A673 (cell line): ENCODE measurements around the gene IGSF11. TPM values are rescaled to one million over a fixed set of nuclear protein-coding genes. Genes with fewer than 3 reads are reported as not detected.

ENCODE experiments used
- BruUV-seq: library from RNA; stranded (reverse); fragments of 400-500 nt; replicated peaks from 2 replicates; lab custom pipeline; 2021; lab: Mats Ljungman, UMichigan
- CTCF ChIA-PET: fragments of 300-600 bp; sonication (Branson Sonifier 250); formaldehyde crosslinking; loops from one replicate; lab custom pipeline; 2022; ENCODE audit warnings: antibody characterized with exemption; lab: Charles Lee
- POLR2A ChIA-PET: fragments of 300-600 bp; sonication (Branson Sonifier 250); formaldehyde crosslinking; loops from one replicate; lab custom pipeline; 2022; ENCODE audit warnings: antibody characterized with exemption; ENCODE audit not compliant: low non-redundant PET; lab: Charles Lee
- DNase-seq: peaks from one replicate; pipeline ENCODE4 v3.0.0-alpha.2; 2015; ENCODE audit warnings: low spot score
- H3K27ac ChIP-seq: fragments of 200-600 bp; sonication (generic); 2 replicates; pipeline ENCODE4 v1.5.1; 2016; ENCODE audit warnings: mixed run types, low read depth, mild to moderate bottlenecking, mixed read lengths, antibody characterized with exemption, low read length; ENCODE audit not compliant: poor library complexity, severe bottlenecking
- H3K27me3 ChIP-seq: fragments of 200-600 bp; sonication (generic); replicated peaks from 2 replicates; pipeline ENCODE4 v1.6.1; 2017; ENCODE audit warnings: mixed run types, low read depth, mild to moderate bottlenecking, mixed read lengths, antibody characterized with exemption, low read length; ENCODE audit not compliant: insufficient read depth, poor library complexity
- H3K36me3 ChIP-seq: fragments of 200-600 bp; sonication (generic); 2 replicates; pipeline ENCODE4 v1.6.1; 2016; ENCODE audit warnings: mixed run types, mild to moderate bottlenecking, mixed read lengths, antibody characterized with exemption, low read length; ENCODE audit not compliant: insufficient read depth, poor library complexity, severe bottlenecking
- H3K4me1 ChIP-seq: fragments of 200-600 bp; sonication (generic); 2 replicates; pipeline ENCODE4 v1.6.1; 2017; ENCODE audit warnings: mixed run types, mild to moderate bottlenecking, mixed read lengths, antibody characterized with exemption, low read length; ENCODE audit not compliant: insufficient read depth, poor library complexity, severe bottlenecking
- H3K4me3 ChIP-seq: fragments of 200-600 bp; sonication (generic); 2 replicates; pipeline ENCODE4 v1.5.1; 2016; ENCODE audit warnings: low read depth, mixed run types, mild to moderate bottlenecking, mixed read lengths, low read length; ENCODE audit not compliant: poor library complexity, severe bottlenecking
- H3K9me3 ChIP-seq: fragments of 200-600 bp; sonication (generic); 2 replicates; pipeline ENCODE4 v1.6.1; 2016; ENCODE audit warnings: mixed run types, low read depth, mild to moderate bottlenecking, mixed read lengths, antibody characterized with exemption, low read length; ENCODE audit not compliant: poor library complexity, severe bottlenecking
- CTCF ChIP-seq: fragments of 300-800, 200-600 bp; sonication (generic); conservative IDR thresholded peaks from 2 replicates; pipeline ENCODE4 v1.5.1; 2017; ENCODE audit warnings: low read depth, mild to moderate bottlenecking, antibody characterized with exemption, low read length, moderate library complexity, mixed read lengths
- EZH2 ChIP-seq: fragments of 200-600 bp; sonication (generic); IDR thresholded peaks from 2 replicates; pipeline ENCODE4 v1.6.1; 2017; ENCODE audit warnings: borderline replicate concordance, low read depth, mild to moderate bottlenecking, mixed read lengths, antibody characterized with exemption, low read length; ENCODE audit not compliant: poor library complexity, severe bottlenecking
- intact Hi-C: fragments of 100-400 bp; cut with micrococcal nuclease; formaldehyde crosslinking; loops from one replicate; pipeline ENCODE4 v1.10.0; 2022; ENCODE audit not compliant: unreplicated experiment
- total RNA-seq: library from RNA; stranded (reverse); gene quantifications from 2 replicates; pipeline ENCODE4 v1.2.3, GENCODE V29; 2021

IGSF11 gene
- total RNA-seq, 1 experiment from 2014 or later: not detected

- Histone ChIP-seq H3K4me1 (no peaks in the 10 kb centered on the region), H3K4me3 (no peak overlapping the region), H3K27me3 (no peaks in the 10 kb centered on the region), H3K27ac (no peak overlapping the region), H3K9me3 (no peaks in the 10 kb centered on the region), H3K36me3 (no peaks in the 10 kb centered on the region)
- peak; percentile 3 for DNase-seq
- intact Hi-C loops: no loop called here
- POLR2A ChIA-PET: no interaction called here
- CTCF ChIA-PET: no interaction called here
- no TSS peak for BruUV-seq
- TF ChIP-seq EZH2: no peak
- TF ChIP-seq CTCF: no peak
Measured at GRCh38 chr3:118938183-118938961, 96.3 kb downstream of the IGSF11 start.

- intact Hi-C loops: no loop called here
- no TSS peak for BruUV-seq
- no peak overlapping the region for H3K27ac ChIP-seq
- TF ChIP-seq CTCF (no peak), EZH2 (no peak)
- no peaks in the 10 kb centered on the region for H3K9me3 ChIP-seq
- H3K27me3 ChIP-seq: no peaks in the 10 kb centered on the region
- peak; percentile 3 for DNase-seq
- H3K4me3 ChIP-seq: no peak overlapping the region
- ChIA-PET CTCF (no interaction called here), POLR2A (no interaction called here)
- no peaks in the 10 kb centered on the region for H3K4me1 ChIP-seq
- no peaks in the 10 kb centered on the region for H3K36me3 ChIP-seq
Measured at GRCh38 chr3:118936811-118937210, 97.8 kb downstream of the IGSF11 start.

- ChIA-PET CTCF (no interaction called here), POLR2A (no interaction called here)
- Histone ChIP-seq H3K4me1 (no peaks in the 10 kb centered on the region), H3K9me3 (no peaks in the 10 kb centered on the region), H3K27ac (no peak overlapping the region), H3K27me3 (no peaks in the 10 kb centered on the region), H3K36me3 (no peaks in the 10 kb centered on the region), H3K4me3 (no peak overlapping the region)
- intact Hi-C loops: no loop called here
- BruUV-seq: no TSS peak
- TF ChIP-seq CTCF (no peak), EZH2 (no peak)
- DNase-seq: no peak
Measured at GRCh38 chr3:118932822-118933558, 101.7 kb downstream of the IGSF11 start.
